Middle frontal gyrus (tissue), 1 donor: ENCODE data around the gene VPS9D1.

ENCODE experiments used
- DNase-seq: peaks from one replicate; pipeline ENCODE4 v3.0.0-alpha.2; 2015; ENCODE audit warnings: low spot score; ENCODE audit errors: extremely low spot score

The VPS9D1 gene

GRCh38 chr16:89720813-89721545, at the start of gene VPS9D1, which contains the start of gene ZNF276:
Gene VPS9D1, minus strand, starts transcription at chr16:89720898. Its CDS starts 37 bp downstream, at chr16:89720861.
Gene ZNF276, plus strand, starts transcription at chr16:89721537. Its CDS starts 104 bp downstream, at chr16:89721641.
- DNase-seq: peak; percentile 61

DNA sequence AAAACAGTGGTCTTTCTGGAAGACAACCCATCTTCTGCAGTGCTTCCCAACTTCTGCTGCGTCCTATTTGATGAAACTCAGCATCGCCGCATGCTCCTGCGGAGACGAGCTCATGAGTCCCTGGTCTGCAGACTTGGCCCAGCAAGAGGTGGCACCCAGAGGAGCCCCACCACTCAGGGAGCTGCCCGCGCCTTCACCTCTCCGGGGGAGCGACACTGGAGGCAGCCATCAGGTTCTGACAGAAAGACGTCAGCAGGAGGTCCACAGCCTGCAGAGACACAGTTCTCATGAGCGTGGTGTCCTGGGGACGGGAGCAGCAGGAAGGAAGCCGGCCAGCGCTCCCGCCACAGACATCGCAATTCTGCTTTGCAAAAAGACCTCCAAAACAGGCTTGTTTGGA, 49.7 kb upstream of the VPS9D1 start:
- DNase-seq: no peak

DNA sequence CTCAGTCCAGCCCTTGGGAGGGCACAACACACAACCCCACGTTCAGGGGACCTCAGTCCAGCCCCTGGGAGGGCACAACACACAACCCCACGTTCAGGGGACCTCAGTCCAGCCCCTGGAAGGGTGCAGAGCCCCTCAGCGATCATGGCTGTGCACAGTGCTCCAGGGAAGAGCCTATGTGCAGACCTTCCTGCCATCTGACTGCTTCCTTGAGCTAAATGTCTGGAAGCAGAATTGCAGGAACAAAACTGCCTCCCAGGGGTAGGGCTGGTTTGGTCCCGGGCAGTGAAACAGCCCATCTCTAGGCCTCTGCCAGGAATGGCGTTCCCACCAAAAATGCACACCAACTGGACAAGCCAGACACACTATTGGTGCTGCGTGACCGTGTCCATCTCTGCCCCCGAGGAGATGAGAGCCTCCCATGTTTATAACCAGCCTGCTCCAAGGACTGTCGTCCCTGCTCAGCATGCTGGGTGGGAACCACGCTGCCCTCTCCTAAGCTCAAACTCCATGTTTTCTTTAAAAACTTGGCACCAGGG, 44.7 kb upstream of the VPS9D1 start:
- no peak for DNase-seq

DNA sequence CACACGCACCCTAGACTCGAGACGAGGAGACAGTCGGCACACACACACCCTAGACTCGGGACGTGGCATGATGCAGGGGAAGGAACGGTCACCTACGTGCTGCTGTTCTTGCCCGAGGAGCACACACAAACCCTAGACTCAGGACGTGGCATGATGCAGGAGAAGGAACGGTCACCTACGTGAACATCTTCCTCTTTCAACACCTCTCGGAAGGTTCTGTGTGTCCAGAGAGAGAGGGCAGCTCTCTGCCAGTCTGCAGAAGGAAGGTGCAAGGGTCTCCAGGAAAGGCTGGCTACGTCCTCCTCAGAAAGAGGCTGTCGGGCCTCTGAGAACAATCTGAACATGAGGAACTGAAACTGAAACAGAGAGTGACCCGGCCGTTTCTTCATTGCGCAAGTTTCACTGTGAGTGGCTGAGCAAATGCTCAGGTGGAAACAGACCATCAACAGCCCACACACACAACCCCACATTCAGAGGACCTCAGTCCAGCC, 44.1 kb upstream of the VPS9D1 start:
- DNase-seq: no peak

- no peak for DNase-seq
Measured at GRCh38 chr16:89761304-89761922, 40.7 kb upstream of the VPS9D1 start.

- no peak for DNase-seq
Measured at GRCh38 chr16:89759746-89760340, 39.1 kb upstream of the VPS9D1 start.

DNA sequence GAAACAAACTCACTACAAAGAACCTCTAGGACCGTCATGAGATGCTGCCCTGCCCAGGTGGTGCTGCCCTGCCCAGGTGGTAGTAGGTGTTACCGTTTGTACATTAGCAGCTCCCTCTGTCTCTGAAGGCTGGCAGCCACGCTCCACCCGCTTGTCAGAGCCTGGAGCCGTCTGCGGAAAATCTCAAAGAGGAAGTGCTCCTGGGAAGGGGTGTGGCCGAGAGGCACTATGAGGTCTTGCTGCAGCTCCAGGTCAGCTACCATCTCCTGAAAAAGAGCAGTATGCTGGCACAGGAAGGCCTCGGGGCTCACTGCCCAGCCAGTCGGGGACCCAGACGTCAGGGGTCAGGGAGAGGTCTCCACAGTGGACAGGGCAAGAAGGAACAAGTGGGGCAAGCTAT, 28.9 kb upstream of the VPS9D1 start:
- DNase-seq: no peak

GRCh38 chr16:89748921-89749320, 28.2 kb upstream of the VPS9D1 start:
- DNase-seq: no peak

DNA sequence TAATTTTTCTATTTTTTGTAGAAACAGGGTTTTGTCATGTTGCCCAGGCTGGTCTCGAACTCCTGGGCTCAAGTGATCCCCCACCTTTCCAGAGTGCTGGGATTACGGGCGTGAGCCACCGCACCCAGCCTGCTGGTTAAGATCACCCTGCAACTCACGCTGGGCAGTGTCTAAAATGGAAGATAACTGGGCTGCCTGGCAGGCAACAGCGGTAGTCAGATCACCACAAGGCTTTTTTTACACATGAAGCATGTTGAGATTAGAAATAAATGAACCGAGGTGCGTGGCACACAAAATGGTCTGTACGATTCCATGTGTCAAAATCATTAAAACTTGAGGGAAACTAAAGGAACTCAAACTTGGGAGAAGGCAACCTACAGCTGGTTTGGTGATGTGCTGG, 27.4 kb upstream of the VPS9D1 start:
- no peak for DNase-seq

DNA sequence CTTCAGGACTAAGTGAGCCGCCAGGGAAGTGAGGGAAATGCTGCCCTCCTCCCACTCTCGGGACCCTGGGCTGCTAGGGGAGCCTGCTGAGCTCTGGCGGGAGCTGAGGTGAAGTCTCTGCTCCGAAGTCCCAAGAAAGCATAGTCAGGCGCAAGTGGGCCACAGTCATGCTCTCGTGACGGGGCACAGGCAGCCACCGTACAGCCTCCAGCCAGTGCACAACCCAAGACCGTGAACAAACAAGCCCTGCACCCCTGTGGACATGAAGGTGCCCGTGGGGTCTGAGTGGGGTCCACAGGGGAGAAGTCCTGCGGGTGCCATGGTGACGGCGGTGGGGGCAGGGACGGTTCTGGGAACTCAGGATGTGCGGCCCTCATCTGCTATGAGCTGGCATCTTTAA, 25.3 kb upstream of the VPS9D1 start:
- no peak for DNase-seq

GRCh38 chr16:89744813-89745212, 24.1 kb upstream of the VPS9D1 start:
- DNase-seq: no peak

DNA sequence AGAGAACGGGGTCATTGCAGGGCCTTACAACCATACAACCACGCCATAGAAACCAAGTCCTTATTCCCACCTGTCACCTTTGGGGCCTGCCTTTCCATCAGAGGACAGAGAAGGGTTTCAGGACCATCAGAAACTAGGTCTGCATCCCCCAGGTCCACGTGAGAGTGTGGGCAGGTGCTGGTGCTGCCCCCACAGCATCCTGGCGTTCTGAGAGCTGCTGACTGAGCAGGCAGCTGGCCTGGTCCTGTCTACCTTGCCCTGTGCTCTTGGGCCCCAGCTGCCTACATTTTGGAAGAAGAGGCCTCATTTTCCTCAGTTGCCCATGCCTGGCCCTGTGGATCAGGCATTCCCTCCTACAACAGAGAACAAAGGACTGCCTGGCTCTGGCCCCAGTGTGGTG, 22.2 kb upstream of the VPS9D1 start:
- no peak for DNase-seq

- DNase-seq: no peak
Measured at GRCh38 chr16:89741342-89742014, 20.8 kb upstream of the VPS9D1 start.

DNA sequence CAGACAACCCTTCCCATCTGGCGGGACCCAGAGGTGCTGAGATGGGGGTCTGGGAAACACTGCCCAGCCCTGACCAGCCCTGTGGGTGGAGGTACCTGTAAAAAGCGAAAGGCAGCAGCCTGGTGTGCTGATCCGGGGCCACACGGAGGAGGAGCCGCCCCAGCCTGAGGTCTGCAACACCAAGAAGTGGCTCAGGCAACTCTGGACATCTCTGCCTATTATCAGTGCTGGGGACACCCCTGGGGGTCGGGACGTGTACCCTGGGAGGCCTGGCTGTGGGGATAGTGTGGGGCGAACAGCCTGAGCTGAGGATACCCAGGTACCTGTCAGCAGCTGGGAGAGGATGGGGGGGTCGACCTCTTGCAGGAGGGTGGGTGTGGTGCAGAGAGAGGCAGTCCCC, 18.7 kb upstream of the VPS9D1 start:
- DNase-seq: no peak

DNA sequence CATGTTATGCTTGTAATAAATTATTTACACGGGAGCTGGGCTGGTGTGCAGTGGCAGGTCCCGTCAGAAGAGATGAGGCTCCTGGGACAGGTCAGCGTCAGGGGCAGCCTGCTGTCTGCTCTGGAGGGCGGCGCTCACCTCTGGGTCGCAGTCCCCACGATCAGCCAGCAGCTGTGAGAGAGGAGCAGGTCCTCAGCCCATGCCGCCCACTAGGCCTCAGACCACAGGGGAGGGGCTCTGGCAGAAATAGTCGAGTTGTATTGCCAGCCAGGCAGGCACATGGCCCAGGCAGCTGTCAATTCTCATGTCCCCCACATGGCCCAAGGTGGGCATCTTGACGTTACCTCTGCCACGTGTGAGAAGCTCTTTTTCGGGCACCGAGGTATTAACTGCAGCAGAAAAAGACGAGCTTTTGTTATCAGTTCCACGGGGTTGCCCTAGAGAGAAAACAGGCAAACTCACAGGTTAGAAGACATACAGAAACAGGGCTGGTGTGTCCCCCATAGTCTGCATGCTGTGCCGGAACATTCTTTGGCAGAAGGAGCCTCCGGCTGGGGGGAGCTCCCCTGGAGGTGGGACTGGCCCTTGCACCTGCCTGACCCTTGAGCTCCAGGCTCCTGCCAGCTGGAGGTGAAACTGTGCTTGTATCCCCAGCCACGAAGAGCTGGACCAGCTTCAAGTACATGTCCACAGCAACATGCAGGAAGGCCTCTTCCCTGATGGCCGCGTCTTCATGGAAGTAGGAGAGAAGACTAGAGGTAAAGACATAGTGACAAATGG, 18.0 kb upstream of the VPS9D1 start:
- DNase-seq: no peak

DNA sequence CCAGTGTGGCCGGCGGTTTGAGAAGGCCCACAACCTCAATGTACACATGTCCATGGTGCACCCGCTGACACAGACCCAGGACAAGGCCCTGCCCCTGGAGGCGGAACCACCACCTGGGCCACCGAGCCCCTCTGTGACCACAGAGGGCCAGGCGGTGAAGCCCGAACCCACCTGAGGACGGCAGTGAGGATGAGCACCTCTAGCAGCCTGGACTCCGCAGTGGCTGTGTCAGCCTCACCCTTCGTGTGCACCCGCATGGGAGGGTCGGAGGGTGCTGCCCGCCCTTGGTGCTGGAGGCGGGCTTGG, 17.3 kb upstream of the VPS9D1 start:
- DNase-seq: no peak

- DNase-seq: no peak
Measured at GRCh38 chr16:89737341-89738071, 16.8 kb upstream of the VPS9D1 start.

DNA sequence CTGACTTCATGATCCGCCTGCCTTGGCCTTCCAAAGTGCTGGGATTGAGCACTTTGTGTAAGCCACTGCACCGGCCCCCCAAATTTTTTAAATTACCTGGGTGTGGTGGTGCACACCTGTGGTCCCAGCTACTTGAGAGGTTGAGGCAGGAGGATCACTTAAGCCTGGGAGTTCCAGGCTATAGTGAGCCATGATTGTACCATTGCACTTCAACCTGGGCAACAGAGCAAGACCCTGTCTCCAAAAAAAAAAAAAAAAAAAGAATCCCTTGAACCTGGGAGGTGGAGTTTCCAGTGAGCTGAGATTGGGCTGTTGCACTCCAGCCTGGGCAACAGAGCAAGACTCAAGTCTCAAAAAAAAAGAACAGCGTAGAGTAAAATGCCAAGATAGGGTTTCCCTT, 15.9 kb upstream of the VPS9D1 start:
- DNase-seq: no peak

DNA sequence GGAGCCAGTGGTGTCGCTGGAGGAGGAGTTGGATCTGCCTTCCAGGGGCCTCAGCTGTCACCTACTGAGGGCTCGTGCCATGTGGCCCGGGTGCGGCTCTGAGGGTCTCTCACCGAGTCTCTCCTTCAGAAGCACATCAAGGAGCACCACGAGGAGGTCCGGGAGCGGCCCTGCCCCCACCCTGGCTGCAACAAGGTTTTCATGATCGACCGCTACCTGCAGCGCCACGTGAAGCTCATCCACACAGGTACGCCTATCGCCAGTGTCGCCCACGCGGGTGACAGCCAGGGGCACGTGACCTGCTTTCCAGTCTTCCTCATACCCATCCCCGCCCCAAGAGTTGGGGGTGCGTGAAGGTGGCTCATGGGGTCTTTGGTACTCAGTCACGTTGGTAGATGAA, 13.1 kb upstream of the VPS9D1 start:
- no peak for DNase-seq

DNA sequence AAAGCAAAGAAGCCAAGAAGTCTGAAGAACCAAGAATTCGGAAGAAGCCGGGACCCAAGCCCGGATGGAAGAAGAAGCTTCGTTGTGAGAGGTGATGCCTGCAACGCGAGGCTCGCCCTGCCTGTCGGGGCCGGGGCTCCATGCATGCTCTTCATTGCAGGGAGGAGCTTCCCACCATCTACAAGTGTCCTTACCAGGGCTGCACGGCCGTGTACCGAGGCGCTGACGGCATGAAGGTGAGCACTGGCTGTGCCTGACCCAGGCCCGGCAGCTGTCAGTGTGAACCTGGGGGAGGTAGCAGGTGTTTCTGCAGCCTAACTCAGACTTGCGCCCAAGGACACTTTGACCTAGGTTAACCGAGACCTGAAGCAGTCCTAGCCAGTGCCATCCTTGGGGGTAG, 12.6 kb upstream of the VPS9D1 start:
- no peak for DNase-seq

DNA sequence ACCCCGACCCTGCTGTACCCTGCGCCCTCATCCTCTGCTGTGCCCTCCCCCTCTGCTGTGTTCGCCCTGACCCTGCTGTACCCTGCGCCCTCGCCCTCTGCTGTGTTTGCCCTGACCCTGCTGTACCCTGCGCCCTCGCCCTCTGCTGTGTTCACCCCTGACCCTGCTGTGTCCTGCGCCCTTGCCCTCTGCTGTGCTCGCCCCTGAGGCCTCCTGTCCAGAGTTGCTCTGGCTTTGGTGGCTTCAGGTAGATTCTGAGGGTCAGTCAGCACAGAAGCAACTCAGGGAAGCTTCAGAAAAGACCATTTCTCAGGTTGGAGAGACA, 12.2 kb upstream of the VPS9D1 start:
- no peak for DNase-seq
